H1 (cell line): ENCODE measurements around the gene APPL2. TPM values are rescaled to one million over a fixed set of nuclear protein-coding genes. Genes with fewer than 3 reads are reported as not detected.

Source experiments
- CTCF ChIA-PET: fragments of 300-600 bp; sonication (Branson Sonifier 250); formaldehyde crosslinking; loops from one replicate; lab custom pipeline; 2021; ENCODE audit not compliant: partially characterized antibody; lab: Charles Lee
- POLR2A ChIA-PET: fragments of 300-600 bp; sonication (Branson Sonifier 250); formaldehyde crosslinking; loops from one replicate; lab custom pipeline; 2021; ENCODE audit warnings: inconsistent platforms; ENCODE audit not compliant: partially characterized antibody; lab: Charles Lee
- DNase-seq, 2 experiments: peaks; one replicate each; pipeline versions ENCODE4 v3.0.0 to v3.0.0-alpha.2; 2010 to 2022; ENCODE audit warnings: low spot score in 2 of 2, low read depth in 1 of 2, mixed read lengths in 1 of 2
- FAIRE-seq: peaks from 2 replicates; lab custom pipeline; 2011; peaks lifted over from hg19 to GRCh38; lab: Jason Lieb, UNC
- H2AFZ ChIP-seq: 2 replicates; pipeline ENCODE4 v1.8.1; 2012; ENCODE audit warnings: low read length, inconsistent platforms
- H2AK5ac ChIP-seq: 2 replicates; pipeline ENCODE4 v1.6.1; 2013; ENCODE audit warnings: low read depth, low read length
- H2BK120ac ChIP-seq: replicated peaks from 2 replicates; pipeline ENCODE3; 2013; ENCODE audit warnings: low read depth, low read length, inconsistent platforms
- H2BK12ac ChIP-seq: 2 replicates; pipeline ENCODE4 v1.6.1; 2013; ENCODE audit warnings: low read depth, low read length
- H2BK15ac ChIP-seq: 2 replicates; pipeline ENCODE4 v1.6.1; 2013; ENCODE audit warnings: low read length
- H2BK20ac ChIP-seq: 2 replicates; pipeline ENCODE4 v1.6.1; 2013; ENCODE audit warnings: low read length
- H2BK5ac ChIP-seq: 2 replicates; pipeline ENCODE4 v1.6.1; 2013; ENCODE audit warnings: low read depth, low read length
- H3K14ac ChIP-seq: 2 replicates; pipeline ENCODE4 v1.6.1; 2013; ENCODE audit warnings: inconsistent platforms; ENCODE audit not compliant: insufficient read length
- H3K18ac ChIP-seq: 2 replicates; pipeline ENCODE4 v1.6.1; 2013; ENCODE audit warnings: low read length; ENCODE audit errors: extremely low read depth
- H3K23ac ChIP-seq: 2 replicates; pipeline ENCODE4 v1.6.1; 2013; ENCODE audit warnings: inconsistent platforms; ENCODE audit not compliant: insufficient read length
- H3K23me2 ChIP-seq: 2 replicates; pipeline ENCODE4 v1.6.1; 2013; ENCODE audit warnings: low read depth, low read length
- H3K27ac ChIP-seq: 2 replicates; pipeline ENCODE4 v1.6.1; 2011; ENCODE audit warnings: low read depth, low read length, inconsistent platforms
- H3K27me3 ChIP-seq, 4 experiments: replicated peaks in 1 of 4; 1 replicate in 1 of 4; 2 replicates in 3 of 4; pipeline versions ENCODE4 v1.6.1 to v1.8.1; 2011 to 2013; ENCODE audit warnings: low read length in 3 of 4, mild to moderate bottlenecking in 3 of 4, inconsistent platforms in 2 of 4, mixed read lengths in 2 of 4, moderate library complexity in 1 of 4; ENCODE audit not compliant: control insufficient read depth in 3 of 4, insufficient read depth in 3 of 4; ENCODE audit errors: extremely low read depth in 1 of 4
- H3K36me3 ChIP-seq, 4 experiments: 2 replicates each; pipeline versions ENCODE4 v1.6.1 to v1.8.1; 2011 to 2013; ENCODE audit warnings: mild to moderate bottlenecking in 4 of 4, low read length in 3 of 4, moderate library complexity in 2 of 4, control low read depth in 1 of 4, inconsistent platforms in 1 of 4; ENCODE audit not compliant: insufficient read depth in 4 of 4, control insufficient read depth in 2 of 4
- H3K4ac ChIP-seq: replicated peaks from 2 replicates; pipeline ENCODE3; 2013; ENCODE audit warnings: low read length, low read depth, mixed read lengths, inconsistent platforms; ENCODE audit not compliant: insufficient read length
- H3K4me1 ChIP-seq, 4 experiments: replicated peaks in 1 of 4; 1 replicate in 1 of 4; 2 replicates in 3 of 4; pipeline versions ENCODE4 v1.6.1 to v1.8.1; 2011 to 2013; ENCODE audit warnings: low read length in 3 of 4, inconsistent platforms in 2 of 4, mixed read lengths in 1 of 4; ENCODE audit not compliant: insufficient read depth in 4 of 4, control insufficient read depth in 3 of 4
- H3K4me2 ChIP-seq, 2 experiments: 2 replicates each; pipeline versions ENCODE4 v1.6.1 to v1.8.1; 2011 to 2013; ENCODE audit warnings: low read depth in 2 of 2, low read length in 2 of 2, control low read depth in 1 of 2, inconsistent platforms in 1 of 2, mild to moderate bottlenecking in 1 of 2; ENCODE audit not compliant: insufficient read depth in 1 of 2
- H3K4me3 ChIP-seq, 4 experiments: fragments of 200-600, 300-600 bp in 1 of 4; sonication (generic), shearing (Covaris generic), sonication (Bioruptor Twin) in 1 of 4; 2 replicates each; pipeline versions ENCODE4 v1.5.1 to v1.8.1; 2011 to 2016; ENCODE audit warnings: low read length in 4 of 4, low read depth in 3 of 4, control low read depth in 2 of 4, inconsistent platforms in 2 of 4, mild to moderate bottlenecking in 2 of 4, mixed read lengths in 1 of 4, moderate library complexity in 1 of 4; ENCODE audit not compliant: insufficient read depth in 2 of 4; ENCODE audit errors: extremely low read depth in 1 of 4
- H3K56ac ChIP-seq: replicated peaks from 2 replicates; pipeline ENCODE3; 2013; ENCODE audit warnings: low read depth, mild to moderate bottlenecking, mixed read lengths, low read length, inconsistent platforms; ENCODE audit not compliant: insufficient read length
- H3K79me1 ChIP-seq: 2 replicates; pipeline ENCODE4 v1.6.1; 2013; ENCODE audit warnings: low read depth, low read length, control low read depth
- H3K79me2 ChIP-seq, 2 experiments: 2 replicates each; pipeline versions ENCODE4 v1.6.1 to v1.8.1; 2012 to 2013; ENCODE audit warnings: low read length in 2 of 2, mild to moderate bottlenecking in 2 of 2, inconsistent platforms in 1 of 2; ENCODE audit not compliant: insufficient read depth in 2 of 2, control insufficient read depth in 1 of 2
- H3K9ac ChIP-seq, 4 experiments: replicated peaks in 1 of 4; 1 replicate in 1 of 4; 2 replicates in 3 of 4; pipeline versions ENCODE4 v1.6.1 to v1.8.1; 2011 to 2013; ENCODE audit warnings: low read depth in 3 of 4, low read length in 3 of 4, control low read depth in 2 of 4, mild to moderate bottlenecking in 2 of 4, moderate library complexity in 2 of 4, inconsistent platforms in 1 of 4; ENCODE audit errors: extremely low read depth in 1 of 4
- H3K9me3 ChIP-seq, 2 experiments: 2 replicates each; pipeline versions ENCODE4 v1.6.1 to v1.8.1; 2012 to 2013; ENCODE audit warnings: mild to moderate bottlenecking in 2 of 2, moderate library complexity in 2 of 2, control low read depth in 1 of 2, inconsistent platforms in 1 of 2, low read depth in 1 of 2, low read length in 1 of 2, mixed read lengths in 1 of 2; ENCODE audit not compliant: insufficient read depth in 2 of 2
- H4K20me1 ChIP-seq, 2 experiments: replicated peaks in 1 of 2; 2 replicates each; pipeline versions ENCODE3 to v1.8.1; 2011 to 2013; ENCODE audit warnings: inconsistent platforms in 2 of 2, low read length in 2 of 2, mild to moderate bottlenecking in 1 of 2; ENCODE audit not compliant: insufficient read depth in 2 of 2, control insufficient read depth in 1 of 2
- H4K5ac ChIP-seq: 2 replicates; pipeline ENCODE4 v1.6.1; 2013; ENCODE audit warnings: low read length, low read depth, mixed read lengths, inconsistent platforms; ENCODE audit not compliant: insufficient read length
- H4K8ac ChIP-seq: 2 replicates; pipeline ENCODE4 v1.8.0; 2013; ENCODE audit warnings: mild to moderate bottlenecking, moderate library complexity, low read length, inconsistent platforms; ENCODE audit not compliant: insufficient read depth; ENCODE audit errors: extremely low read depth
- H4K91ac ChIP-seq: replicated peaks from 2 replicates; pipeline ENCODE3; 2013; ENCODE audit warnings: low read length, mixed read lengths, inconsistent platforms; ENCODE audit not compliant: insufficient read length
- BCL11A ChIP-seq, 2 experiments: IDR thresholded peaks; one replicate each; pipeline ENCODE4 v1.6.1; 2011; ENCODE audit warnings: low read depth in 2 of 2, low read length in 2 of 2, mild to moderate bottlenecking in 2 of 2
- CEBPB ChIP-seq: IDR thresholded peaks from 2 replicates; pipeline ENCODE4 v1.6.1; 2012; ENCODE audit warnings: low read depth, low read length
- CHD2 ChIP-seq: IDR thresholded peaks from 2 replicates; pipeline ENCODE4 v1.6.1; 2012; ENCODE audit warnings: low read length, improper control_type of control experiment
- GTF2F1 ChIP-seq: IDR thresholded peaks from 2 replicates; pipeline ENCODE4 v1.6.1; 2012; ENCODE audit warnings: low read depth, low read length, improper control_type of control experiment, borderline replicate concordance
- POLR2A ChIP-seq, 2 experiments: IDR thresholded peaks; 1 replicate in 1 of 2; 2 replicates in 1 of 2; pipeline ENCODE4 v1.6.1; 2011; ENCODE audit warnings: low read depth in 2 of 2, low read length in 2 of 2, mild to moderate bottlenecking in 2 of 2; ENCODE audit errors: control extremely low read depth in 1 of 2
- SIX5 ChIP-seq: IDR thresholded peaks from 2 replicates; pipeline ENCODE4 v1.6.1; 2011; ENCODE audit warnings: mild to moderate bottlenecking, low read depth, low read length
- SP2 ChIP-seq: IDR thresholded peaks from 2 replicates; pipeline ENCODE4 v1.6.1; 2012; ENCODE audit warnings: mild to moderate bottlenecking, low read length, inconsistent platforms
- WGBS, 2 experiments: shearing (Covaris generic) in 1 of 2; methylation state at CpG; one replicate each; pipeline versions ENCODE4 v1.1.6 to v1.1.7; 2013 to 2015; ENCODE audit warnings: low lambda C conversion rate in 2 of 2, mixed read lengths in 2 of 2, inconsistent platforms in 1 of 2, low coverage in 1 of 2, missing lambda C conversion rate in 1 of 2; ENCODE audit not compliant: insufficient replicate concordance in 2 of 2, insufficient coverage in 1 of 2, insufficient read length in 1 of 2; ENCODE audit errors: extremely low coverage in 1 of 2, missing lambda C conversion rate in 1 of 2; 5-methylcytosine and 5-hydroxymethylcytosine counted together
- polyA plus RNA-seq, 7 experiments: library from polyadenylated mRNA; depleted of rRNA in 3 of 7; stranded (reverse) in 5 of 7; unstranded in 2 of 7; fragments of >200 nt in 5 of 7; fragments of 200-250 nt in 2 of 7; gene quantifications; 1 replicate in 5 of 7; 2 replicates in 1 of 7; 4 replicates in 1 of 7; pipeline versions ENCODE4 v1.2.1 to v1.2.3, GENCODE V29; 2011 to 2013; ENCODE audit warnings: missing spikeins in 2 of 7, mixed read lengths in 2 of 7
- total RNA-seq: library from RNA; stranded (reverse); fragmentation: NEBNext Ultra II Directional; extraction: Animal tissue kit (Norgen Biotek cat#: 25700); gene quantifications from 2 replicates; pipeline ENCODE4 v1.2.1, GENCODE V29; 2021
- TF ChIP-seq, protein P1 (sequence below): IDR thresholded peaks from 2 replicates; pipeline ENCODE4 v1.6.1; 2011; ENCODE audit warnings: low read length, improper control_type of control experiment

APPL2 gene
- total and polyA plus RNA-seq, 2 of the 8 experiments (the other 6 are each of a cell fraction or from before 2014, with no cell fraction given) = 8.9 to 22.9 TPM

DNA sequence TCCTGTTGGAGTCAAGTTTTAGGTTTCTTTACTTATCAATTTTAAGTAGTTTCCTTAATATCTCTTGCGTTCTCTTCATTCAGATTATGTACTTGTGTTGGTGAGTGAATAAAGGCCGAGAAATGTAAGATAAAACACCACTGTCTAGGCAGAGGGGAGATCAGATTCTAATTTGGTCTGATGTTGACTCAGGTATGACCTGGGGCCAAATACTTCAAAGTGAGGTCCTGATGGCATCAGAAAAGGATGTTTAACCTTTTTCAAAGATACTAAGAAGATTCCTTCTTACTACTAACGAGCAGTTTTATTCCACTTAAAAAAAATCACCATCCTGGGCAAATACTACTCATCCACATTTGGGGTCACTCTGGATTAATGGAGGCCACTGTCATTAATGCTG lies 26.9 kb downstream of the APPL2 start:
- POLR2A ChIA-PET = no interaction called here
- Histone ChIP-seq H3K9me3 (no peaks in the 10 kb centered on the region), H3K4me1 (no peaks in the 10 kb centered on the region), H3K79me1 (no peaks in the 10 kb centered on the region), H3K23me2 (no peaks in the 10 kb centered on the region), H3K9ac (no peak overlapping the region), H3K27me3 (no peaks in the 10 kb centered on the region), H2BK120ac (no peak overlapping the region), H3K79me2 (no peaks in the 10 kb centered on the region), H2AFZ (no peak overlapping the region), H3K36me3 (peaks cover 0 to 12% (median 5%) of the 10 kb centered on the region in 4 experiments; a peak in 3 of 8 replicates), H4K20me1 (peaks cover 0 to 1% of the 10 kb centered on the region in 2 experiments), H4K91ac (no peak overlapping the region), H2AK5ac (no peak overlapping the region), H3K27ac (no peak overlapping the region), H4K5ac (no peak overlapping the region), H2BK5ac (no peak overlapping the region), H3K4me2 (no peak overlapping the region), H3K4ac (no peak overlapping the region), H3K56ac (no peak overlapping the region), H3K18ac (no peak overlapping the region), H3K4me3 (no peak overlapping the region), H4K8ac (no peak overlapping the region), H2BK12ac (no peak overlapping the region), H2BK20ac (no peak overlapping the region), H3K23ac (no peak overlapping the region), H3K14ac (no peak overlapping the region), H2BK15ac (no peak overlapping the region)
- CTCF ChIA-PET = no interaction called here
- FAIRE-seq (no peak), DNase-seq (no peak)
- WGBS, 2 experiments = 89% methylated on average over 3 of the region's 3 CpGs; no CpG with 5 or more reads in 1 of the 2 experiments
- TF ChIP-seq GTF2F1 (no peak), SP2 (no peak), BCL11A (IDR thresholded peaks at IDR 0.05; ENCODE audit: low read depth in 2 of 2, low read length in 2 of 2) (no peak), SIX5 (no peak), CHD2 (no peak), CEBPB (no peak), POLR2A (IDR thresholded peaks at IDR 0.05; ENCODE audit: control extremely low read depth in 1 of 2, low read depth in 2 of 2, low read length in 2 of 2) (no peak)
- TF ChIP-seq, protein P1, sequence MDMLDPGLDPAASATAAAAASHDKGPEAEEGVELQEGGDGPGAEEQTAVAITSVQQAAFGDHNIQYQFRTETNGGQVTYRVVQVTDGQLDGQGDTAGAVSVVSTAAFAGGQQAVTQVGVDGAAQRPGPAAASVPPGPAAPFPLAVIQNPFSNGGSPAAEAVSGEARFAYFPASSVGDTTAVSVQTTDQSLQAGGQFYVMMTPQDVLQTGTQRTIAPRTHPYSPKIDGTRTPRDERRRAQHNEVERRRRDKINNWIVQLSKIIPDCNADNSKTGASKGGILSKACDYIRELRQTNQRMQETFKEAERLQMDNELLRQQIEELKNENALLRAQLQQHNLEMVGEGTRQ = no peak
